Epithelial cell of umbilical artery (primary cell): ENCODE data around the gene SIK2. TPM values are rescaled to one million over a fixed set of nuclear protein-coding genes. Genes with fewer than 3 reads are reported as not detected.

ENCODE experiments used
- total RNA-seq: library from RNA; depleted of rRNA; stranded (reverse); fragments of >200 nt; gene quantifications from 2 replicates; pipeline ENCODE4 v1.2.3, GENCODE V29; 2014

SIK2 gene
- total RNA-seq = 3.2 and 5.2 TPM in 2 replicates

GRCh38 chr11:111601979-111602864 lies at the start of gene SIK2:
Gene SIK2 (plus strand): TSS chr11:111602449. CDS start chr11:111602564, 115 bp downstream.

GRCh38 chr11:111765984-111766833 lies 164.0 kb downstream of the SIK2 start, which contains the start of gene PPP2R1B:
Gene PPP2R1B (minus strand): TSS chr11:111766389. CDS start chr11:111766361, 28 bp downstream.

Other genes with a start within 250 kb of the SIK2 start
- gene POU2AF1, start 223.2 kb upstream of the SIK2 start, total RNA-seq = not detected in 2 replicates
- not detected in 2 replicates for gene BTG4, start 90.1 kb upstream of the SIK2 start, total RNA-seq
- not detected in 2 replicates for gene HOATZ, start 87.7 kb upstream of the SIK2 start, total RNA-seq
- gene LAYN, start 61.7 kb upstream of the SIK2 start, total RNA-seq = 1.8 and 3.9 TPM in 2 replicates
- gene PPP2R1B, start 163.9 kb downstream of the SIK2 start, total RNA-seq = 36.1 and 60.0 TPM in 2 replicates